ENCODE data around the gene TIPIN. TPM values are rescaled to one million over a fixed set of nuclear protein-coding genes. Genes with fewer than 3 reads are reported as not detected.

Gene TIPIN
- polyA plus RNA-seq, 1 of the 3 experiments (the other 2 are of a cell fraction), result 5.7 TPM

DNA sequence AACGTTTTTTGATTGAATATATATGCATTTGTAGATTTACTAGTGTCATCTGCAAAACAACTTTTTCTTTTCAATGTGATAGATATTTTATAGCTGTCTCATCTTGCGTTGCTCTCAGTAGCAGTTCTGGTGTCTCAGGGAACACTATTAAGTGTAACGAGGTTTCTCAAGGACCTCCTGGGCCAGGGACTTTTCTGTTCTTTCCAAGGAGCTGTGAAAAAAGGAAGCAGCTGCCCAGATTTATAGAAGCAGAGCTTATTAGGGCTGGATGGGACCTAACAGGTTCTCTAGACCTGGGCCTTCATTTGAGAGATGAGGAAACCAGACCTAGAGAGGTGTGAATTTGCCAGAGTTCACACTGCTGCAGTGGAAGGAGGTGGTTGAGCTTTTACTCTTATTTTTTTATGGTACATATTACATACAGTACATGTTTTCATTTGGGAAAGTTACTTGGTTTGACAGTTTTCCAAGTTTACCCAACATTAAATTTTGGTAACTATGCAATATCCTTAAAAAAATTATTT, 46.3 kb upstream of the TIPIN start:
- CTCF ChIA-PET, result interaction anchor here (1.0 to 3.2 kb wide), 4 partner anchors 8 to 15 kb away, joined by 3 to 15 read pairs (median 7); no protein-coding TSS in a partner anchor
- peaks cover 7% of the 10 kb centered on the region for H3F3A ChIP-seq (replicated peaks; ENCODE audit: insufficient read depth)

DNA sequence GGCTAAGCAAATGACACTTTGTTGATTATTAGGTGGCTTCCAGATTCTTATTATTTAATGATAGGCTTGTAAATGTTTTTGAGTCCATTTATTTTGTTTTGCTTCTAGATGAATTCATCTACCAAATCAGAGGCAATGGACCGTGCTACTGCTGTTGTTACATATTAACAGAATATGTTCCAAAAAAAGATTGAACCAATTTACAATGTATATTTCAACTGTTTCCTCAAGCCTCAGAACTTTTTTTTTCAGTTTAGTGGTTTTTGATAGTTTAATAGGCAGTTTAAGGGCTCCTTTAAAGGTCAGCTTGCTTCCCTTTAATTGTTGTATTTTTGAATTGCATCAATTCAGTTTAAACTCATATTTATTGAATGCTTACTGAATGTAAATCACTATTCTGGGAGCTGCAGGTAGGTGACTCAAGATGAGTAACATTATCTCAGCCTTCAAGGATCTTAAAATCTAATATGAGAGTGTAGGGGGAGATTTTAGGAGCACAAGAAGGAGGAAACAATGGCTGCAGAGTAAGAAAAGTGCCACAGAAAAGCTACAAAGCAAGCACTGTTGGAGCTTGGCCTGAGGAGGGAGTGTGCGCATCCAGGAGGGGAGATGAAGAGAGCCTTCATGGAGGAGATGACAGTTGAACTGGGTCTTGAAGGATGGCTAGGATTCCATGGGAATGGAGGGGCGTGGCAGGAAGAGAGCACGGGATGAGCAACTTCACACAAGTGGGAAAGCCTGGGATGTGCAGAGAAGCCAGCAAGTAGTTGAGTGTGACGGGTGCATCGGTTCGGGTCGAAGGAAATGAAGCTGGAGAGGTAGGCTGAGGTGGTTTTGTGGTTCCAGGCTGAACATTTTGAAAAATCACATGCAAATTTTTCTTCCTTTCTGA, 44.9 kb upstream of the TIPIN start:
- no peak overlapping the region for H3K27ac ChIP-seq (ENCODE audit: low read depth in 2 of 2, low read length in 1 of 2)
- WGBS (ENCODE audit: low lambda C conversion rate), result 93% methylated on average over 8 of the region's 8 CpGs
- ChIA-PET POLR2A (no interaction called here), CTCF (interaction anchor here (1.0 to 3.2 kb wide), 2 partner anchors 10 to 13 kb away, joined by 3 to 15 read pairs; no protein-coding TSS in a partner anchor)
- peaks cover 7% of the 10 kb centered on the region for H3F3A ChIP-seq (replicated peaks; ENCODE audit: insufficient read depth)
- no peak overlapping the region for H2AFZ ChIP-seq (ENCODE audit: low read depth)
- H3K27me3 ChIP-seq (ENCODE audit: insufficient read depth), result no peaks in the 10 kb centered on the region
- no peak overlapping the region for H3K9ac ChIP-seq
- TF ChIP-seq RFX5 (IDR thresholded peaks at IDR 0.05; ENCODE audit: low read length), result no peak
- TF ChIP-seq RXRA (IDR thresholded peaks at IDR 0.05; ENCODE audit: borderline replicate concordance, low read depth), result no peak
- no peak for TF ChIP-seq TAF1 (IDR thresholded peaks at IDR 0.05; ENCODE audit: borderline replicate concordance, low read depth, low read length)
- TF ChIP-seq, protein P1, sequence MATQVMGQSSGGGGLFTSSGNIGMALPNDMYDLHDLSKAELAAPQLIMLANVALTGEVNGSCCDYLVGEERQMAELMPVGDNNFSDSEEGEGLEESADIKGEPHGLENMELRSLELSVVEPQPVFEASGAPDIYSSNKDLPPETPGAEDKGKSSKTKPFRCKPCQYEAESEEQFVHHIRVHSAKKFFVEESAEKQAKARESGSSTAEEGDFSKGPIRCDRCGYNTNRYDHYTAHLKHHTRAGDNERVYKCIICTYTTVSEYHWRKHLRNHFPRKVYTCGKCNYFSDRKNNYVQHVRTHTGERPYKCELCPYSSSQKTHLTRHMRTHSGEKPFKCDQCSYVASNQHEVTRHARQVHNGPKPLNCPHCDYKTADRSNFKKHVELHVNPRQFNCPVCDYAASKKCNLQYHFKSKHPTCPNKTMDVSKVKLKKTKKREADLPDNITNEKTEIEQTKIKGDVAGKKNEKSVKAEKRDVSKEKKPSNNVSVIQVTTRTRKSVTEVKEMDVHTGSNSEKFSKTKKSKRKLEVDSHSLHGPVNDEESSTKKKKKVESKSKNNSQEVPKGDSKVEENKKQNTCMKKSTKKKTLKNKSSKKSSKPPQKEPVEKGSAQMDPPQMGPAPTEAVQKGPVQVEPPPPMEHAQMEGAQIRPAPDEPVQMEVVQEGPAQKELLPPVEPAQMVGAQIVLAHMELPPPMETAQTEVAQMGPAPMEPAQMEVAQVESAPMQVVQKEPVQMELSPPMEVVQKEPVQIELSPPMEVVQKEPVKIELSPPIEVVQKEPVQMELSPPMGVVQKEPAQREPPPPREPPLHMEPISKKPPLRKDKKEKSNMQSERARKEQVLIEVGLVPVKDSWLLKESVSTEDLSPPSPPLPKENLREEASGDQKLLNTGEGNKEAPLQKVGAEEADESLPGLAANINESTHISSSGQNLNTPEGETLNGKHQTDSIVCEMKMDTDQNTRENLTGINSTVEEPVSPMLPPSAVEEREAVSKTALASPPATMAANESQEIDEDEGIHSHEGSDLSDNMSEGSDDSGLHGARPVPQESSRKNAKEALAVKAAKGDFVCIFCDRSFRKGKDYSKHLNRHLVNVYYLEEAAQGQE (IDR thresholded peaks at IDR 0.05; ENCODE audit: low read depth, low read length), result no peak
- 0 out of 2 replicates have a peak, but pooled peaks have one; percentile 12 for TF ChIP-seq FOSL2 (IDR thresholded peaks at IDR 0.05; ENCODE audit: borderline replicate concordance, low read depth)
- TF ChIP-seq, protein P2, sequence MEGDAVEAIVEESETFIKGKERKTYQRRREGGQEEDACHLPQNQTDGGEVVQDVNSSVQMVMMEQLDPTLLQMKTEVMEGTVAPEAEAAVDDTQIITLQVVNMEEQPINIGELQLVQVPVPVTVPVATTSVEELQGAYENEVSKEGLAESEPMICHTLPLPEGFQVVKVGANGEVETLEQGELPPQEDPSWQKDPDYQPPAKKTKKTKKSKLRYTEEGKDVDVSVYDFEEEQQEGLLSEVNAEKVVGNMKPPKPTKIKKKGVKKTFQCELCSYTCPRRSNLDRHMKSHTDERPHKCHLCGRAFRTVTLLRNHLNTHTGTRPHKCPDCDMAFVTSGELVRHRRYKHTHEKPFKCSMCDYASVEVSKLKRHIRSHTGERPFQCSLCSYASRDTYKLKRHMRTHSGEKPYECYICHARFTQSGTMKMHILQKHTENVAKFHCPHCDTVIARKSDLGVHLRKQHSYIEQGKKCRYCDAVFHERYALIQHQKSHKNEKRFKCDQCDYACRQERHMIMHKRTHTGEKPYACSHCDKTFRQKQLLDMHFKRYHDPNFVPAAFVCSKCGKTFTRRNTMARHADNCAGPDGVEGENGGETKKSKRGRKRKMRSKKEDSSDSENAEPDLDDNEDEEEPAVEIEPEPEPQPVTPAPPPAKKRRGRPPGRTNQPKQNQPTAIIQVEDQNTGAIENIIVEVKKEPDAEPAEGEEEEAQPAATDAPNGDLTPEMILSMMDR (IDR thresholded peaks at IDR 0.05), result 0 out of 2 replicates have a peak, but pooled peaks have one; percentile 9
- H4K20me1 ChIP-seq (ENCODE audit: insufficient read depth), result peaks cover 20% of the 10 kb centered on the region
- H3K79me2 ChIP-seq (ENCODE audit: insufficient read depth), result peaks cover 98% of the 10 kb centered on the region
- H3K4me3 ChIP-seq (ENCODE audit: low read depth in 2 of 2, low read length in 1 of 2), result no peak overlapping the region
- no peak for DNase-seq
- H3K4me2 ChIP-seq, result no peak overlapping the region
- H3K36me3 ChIP-seq (replicated peaks in 1 of 2; ENCODE audit: control insufficient read depth in 1 of 2, insufficient read depth in 2 of 2, low read length in 1 of 2), result no peaks in the 10 kb centered on the region
- H3K9me3 ChIP-seq, result no peaks in the 10 kb centered on the region
- H3K9me2 ChIP-seq, result no peaks in the 10 kb centered on the region
- H3K4me1 ChIP-seq (ENCODE audit: control insufficient read depth in 1 of 2, insufficient read depth in 2 of 2, low read depth in 1 of 2, low read length in 1 of 2), result peaks cover 0 to 18% of the 10 kb centered on the region in 2 experiments; a peak in 3 of 4 replicates

More for the DNA sequence above, 46.3 kb upstream of the TIPIN start:
- Histone ChIP-seq H3K4me3 (ENCODE audit: low read depth in 2 of 2, low read length in 1 of 2) (no peak overlapping the region), H2AFZ (ENCODE audit: low read depth) (no peak overlapping the region), H3K27ac (ENCODE audit: low read depth in 2 of 2, low read length in 1 of 2) (no peak overlapping the region), H3K79me2 (ENCODE audit: insufficient read depth) (peaks cover 98% of the 10 kb centered on the region), H3K9me2 (no peaks in the 10 kb centered on the region), H3K27me3 (ENCODE audit: insufficient read depth) (no peaks in the 10 kb centered on the region), H3K9ac (no peak overlapping the region), H3K4me2 (no peak overlapping the region), H3K4me1 (ENCODE audit: control insufficient read depth in 1 of 2, insufficient read depth in 2 of 2, low read depth in 1 of 2, low read length in 1 of 2) (peaks cover 0 to 18% of the 10 kb centered on the region in 2 experiments; a peak in 3 of 4 replicates), H3K36me3 (replicated peaks in 1 of 2; ENCODE audit: control insufficient read depth in 1 of 2, insufficient read depth in 2 of 2, low read length in 1 of 2) (no peaks in the 10 kb centered on the region), H3K9me3 (no peaks in the 10 kb centered on the region), H4K20me1 (ENCODE audit: insufficient read depth) (peaks cover 20% of the 10 kb centered on the region)
- no peak for DNase-seq
- TF ChIP-seq CHD2 (IDR thresholded peaks at IDR 0.05; ENCODE audit: low read length, partially characterized antibody), result no peak
- no peak for TF ChIP-seq RAD21 (IDR thresholded peaks at IDR 0.05; ENCODE audit: low read length)
- TF ChIP-seq NRF1 (IDR thresholded peaks at IDR 0.05; ENCODE audit: low read depth, low read length), result no peak
- 92% methylated on average over 3 of the region's 3 CpGs for WGBS (ENCODE audit: low lambda C conversion rate)
- POLR2A ChIA-PET, result interaction anchor here (0.5 kb wide), 1 partner anchor 453 kb away, joined by 3 read pairs; no protein-coding TSS in a partner anchor
